Panc1 (cell line): ENCODE data around the gene P3H3.

Experiments
- POLR2AphosphoS5 ChIP-seq: IDR thresholded peaks from 2 replicates; pipeline ENCODE4 v1.6.1; 2012; ENCODE audit warnings: mild to moderate bottlenecking, low read depth, low read length, moderate library complexity
- REST ChIP-seq, 2 experiments: IDR thresholded peaks; 2 replicates each; pipeline ENCODE4 v1.6.1; 2011 to 2012; ENCODE audit warnings: low read depth in 2 of 2, control low read depth in 1 of 2, low read length in 1 of 2, mild to moderate bottlenecking in 1 of 2, moderate library complexity in 1 of 2; ENCODE audit not compliant: insufficient read depth in 1 of 2
- TCF7L2 ChIP-seq: IDR thresholded peaks from 2 replicates; pipeline ENCODE4 v1.6.1; 2011; ENCODE audit warnings: mild to moderate bottlenecking, low read depth, low read length, inconsistent platforms
- TF ChIP-seq, protein P1 (sequence below): fragments of 450-650 bp; IDR thresholded peaks from 2 replicates; pipeline ENCODE4 v1.5.1; 2017; ENCODE audit warnings: mild to moderate bottlenecking

DNA sequence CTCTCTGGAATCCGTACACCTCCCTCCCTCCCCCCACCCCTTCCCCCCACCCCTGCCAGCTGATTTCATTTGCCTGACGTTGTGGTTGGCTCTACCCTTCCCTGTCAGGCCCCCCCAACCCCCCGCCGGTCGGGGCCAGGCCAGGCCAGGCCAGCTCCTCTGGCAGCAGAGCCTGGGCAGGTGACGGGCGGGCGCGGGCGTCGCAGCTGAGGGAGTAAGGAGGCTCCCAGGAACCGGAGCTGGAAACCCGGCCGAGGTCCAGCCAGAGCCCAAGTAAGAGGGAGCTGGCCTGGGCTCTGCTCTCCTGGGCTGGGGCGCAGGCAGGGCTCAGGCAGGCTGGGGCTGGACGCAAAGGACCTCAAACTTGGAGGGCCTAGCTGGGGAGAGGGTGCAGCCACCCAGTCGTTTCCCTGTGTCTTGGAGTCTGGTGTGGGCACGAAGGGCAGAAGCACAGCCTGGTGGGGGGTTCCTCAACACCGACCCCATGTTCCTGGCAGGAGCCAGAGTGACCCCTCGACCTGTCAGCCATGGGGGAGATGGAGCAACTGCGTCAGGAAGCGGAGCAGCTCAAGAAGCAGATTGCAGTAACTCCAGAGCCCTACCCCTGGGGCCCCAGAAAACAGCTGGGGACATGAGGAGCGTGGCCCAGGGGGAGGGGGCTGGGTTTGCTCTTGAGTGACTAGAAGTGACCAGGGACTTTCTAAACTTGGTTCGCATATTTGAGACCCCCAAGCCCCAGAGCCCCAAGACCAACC lies 12.7 kb downstream of the P3H3 start, which contains the start of gene GNB3:
- TF ChIP-seq TCF7L2 (no peak), POLR2AphosphoS5 (no peak), REST (IDR thresholded peaks at IDR 0.05; ENCODE audit: insufficient read depth in 1 of 2, low read depth in 2 of 2, low read length in 1 of 2) (no peak)
- TF ChIP-seq, protein P1, sequence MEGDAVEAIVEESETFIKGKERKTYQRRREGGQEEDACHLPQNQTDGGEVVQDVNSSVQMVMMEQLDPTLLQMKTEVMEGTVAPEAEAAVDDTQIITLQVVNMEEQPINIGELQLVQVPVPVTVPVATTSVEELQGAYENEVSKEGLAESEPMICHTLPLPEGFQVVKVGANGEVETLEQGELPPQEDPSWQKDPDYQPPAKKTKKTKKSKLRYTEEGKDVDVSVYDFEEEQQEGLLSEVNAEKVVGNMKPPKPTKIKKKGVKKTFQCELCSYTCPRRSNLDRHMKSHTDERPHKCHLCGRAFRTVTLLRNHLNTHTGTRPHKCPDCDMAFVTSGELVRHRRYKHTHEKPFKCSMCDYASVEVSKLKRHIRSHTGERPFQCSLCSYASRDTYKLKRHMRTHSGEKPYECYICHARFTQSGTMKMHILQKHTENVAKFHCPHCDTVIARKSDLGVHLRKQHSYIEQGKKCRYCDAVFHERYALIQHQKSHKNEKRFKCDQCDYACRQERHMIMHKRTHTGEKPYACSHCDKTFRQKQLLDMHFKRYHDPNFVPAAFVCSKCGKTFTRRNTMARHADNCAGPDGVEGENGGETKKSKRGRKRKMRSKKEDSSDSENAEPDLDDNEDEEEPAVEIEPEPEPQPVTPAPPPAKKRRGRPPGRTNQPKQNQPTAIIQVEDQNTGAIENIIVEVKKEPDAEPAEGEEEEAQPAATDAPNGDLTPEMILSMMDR = no peak
